Astrocyte (in vitro differentiated cells and primary cell): ENCODE measurements around the gene LYZL6. TPM values are rescaled to one million over a fixed set of nuclear protein-coding genes. Genes with fewer than 3 reads are reported as not detected.

Experiments used
- DNase-seq: peaks from one replicate; pipeline ENCODE4 v3.0.0-alpha.2; 2010; ENCODE audit warnings: low read depth
- FAIRE-seq: peaks from 2 replicates; lab custom pipeline; 2011; peaks lifted over from hg19 to GRCh38; lab: Jason Lieb, UNC
- H2AFZ ChIP-seq: 2 replicates; pipeline ENCODE4 v1.6.0; 2012; ENCODE audit warnings: low read depth, low read length, inconsistent platforms
- H3K27ac ChIP-seq: 2 replicates; pipeline ENCODE4 v1.5.1; 2011; ENCODE audit warnings: low read depth, low read length, inconsistent platforms
- H3K27me3 ChIP-seq: 2 replicates; pipeline ENCODE4 v1.6.0; 2011; ENCODE audit warnings: low read length, inconsistent platforms; ENCODE audit not compliant: insufficient read depth
- H3K36me3 ChIP-seq: 2 replicates; pipeline ENCODE4 v1.5.1; 2011; ENCODE audit warnings: low read length, inconsistent platforms; ENCODE audit not compliant: insufficient read depth
- H3K4me1 ChIP-seq: 2 replicates; pipeline ENCODE4 v1.5.1; 2011; ENCODE audit warnings: low read length, inconsistent platforms; ENCODE audit not compliant: insufficient read depth
- H3K4me2 ChIP-seq: 2 replicates; pipeline ENCODE4 v1.6.0; 2012; ENCODE audit warnings: low read length, inconsistent platforms
- H3K4me3 ChIP-seq: 2 replicates; pipeline ENCODE4 v1.5.1; 2011; ENCODE audit warnings: low read depth, mild to moderate bottlenecking, low read length, inconsistent platforms; ENCODE audit not compliant: insufficient read depth
- H3K79me2 ChIP-seq: 2 replicates; pipeline ENCODE4 v1.6.0; 2012; ENCODE audit warnings: mild to moderate bottlenecking, low read length, inconsistent platforms; ENCODE audit not compliant: insufficient read depth
- H3K9ac ChIP-seq: 2 replicates; pipeline ENCODE4 v1.6.0; 2012; ENCODE audit warnings: mild to moderate bottlenecking, low read length, inconsistent platforms
- H3K9me3 ChIP-seq: 2 replicates; pipeline ENCODE4 v1.5.1; 2012; ENCODE audit warnings: low read depth, mild to moderate bottlenecking, low read length, inconsistent platforms; ENCODE audit not compliant: insufficient read depth
- H4K20me1 ChIP-seq: 2 replicates; pipeline ENCODE4 v1.6.0; 2012; ENCODE audit warnings: low read length, inconsistent platforms; ENCODE audit not compliant: insufficient read depth
- H3K27ac Mint-ChIP-seq: one replicate; pipeline ENCODE4 v1.8.0; 2021; ENCODE audit warnings: mild to moderate bottlenecking, mixed read lengths; ENCODE audit not compliant: unreplicated experiment
- H3K27me3 Mint-ChIP-seq: one replicate; pipeline ENCODE4 v1.8.0; 2021; ENCODE audit warnings: low read depth, mixed read lengths; ENCODE audit not compliant: unreplicated experiment
- H3K36me3 Mint-ChIP-seq: one replicate; pipeline ENCODE4 v1.8.0; 2021; ENCODE audit warnings: low read depth, mixed read lengths; ENCODE audit not compliant: unreplicated experiment
- H3K4me1 Mint-ChIP-seq: one replicate; pipeline ENCODE4 v1.8.0; 2021; ENCODE audit warnings: low read depth, mixed read lengths; ENCODE audit not compliant: unreplicated experiment
- H3K4me3 Mint-ChIP-seq: one replicate; pipeline ENCODE4 v1.8.0; 2021; ENCODE audit warnings: mild to moderate bottlenecking, moderate library complexity, mixed read lengths; ENCODE audit not compliant: unreplicated experiment
- H3K9me3 Mint-ChIP-seq: one replicate; pipeline ENCODE4 v1.8.0; 2021; ENCODE audit warnings: mild to moderate bottlenecking, mixed read lengths; ENCODE audit not compliant: unreplicated experiment
- CTCF ChIP-seq: IDR thresholded peaks from 2 replicates; pipeline ENCODE4 v1.5.1; 2011; ENCODE audit warnings: low read depth, mild to moderate bottlenecking, inconsistent platforms, low read length, moderate library complexity; ENCODE audit not compliant: insufficient read depth
- EZH2 ChIP-seq: IDR thresholded peaks from 2 replicates; pipeline ENCODE4 v1.6.1; 2012; ENCODE audit warnings: mild to moderate bottlenecking, low read length, inconsistent platforms; ENCODE audit not compliant: insufficient read depth
- total RNA-seq: library from RNA; stranded (reverse); gene quantifications from 2 replicates; pipeline ENCODE4 v1.2.1, GENCODE V29; 2021

LYZL6 gene
- total RNA-seq, 1 donor from 2014 or later: not detected

GRCh38 chr17:35953720-35954119, 10.2 kb upstream of the LYZL6 start:
- Histone ChIP-seq H3K9ac (no peak overlapping the region), H3K79me2 (no peaks in the 10 kb centered on the region), H3K27me3 (no peaks in the 10 kb centered on the region), H4K20me1 (no peaks in the 10 kb centered on the region), H3K4me2 (no peak overlapping the region), H3K4me3 (no peak overlapping the region), H2AFZ (no peak overlapping the region), H3K36me3 (no peaks in the 10 kb centered on the region), H3K27ac (no peak overlapping the region), H3K9me3 (no peaks in the 10 kb centered on the region), H3K4me1 (no peaks in the 10 kb centered on the region)
- H3K9me3 Mint-ChIP-seq: no peaks in the 10 kb centered on the region
- H3K4me3 Mint-ChIP-seq: no peak overlapping the region
- no peak overlapping the region for H3K27ac Mint-ChIP-seq
- H3K36me3 Mint-ChIP-seq: no peaks in the 10 kb centered on the region
- peaks cover 14% of the 10 kb centered on the region for H3K27me3 Mint-ChIP-seq
- TF ChIP-seq CTCF: no peak
- TF ChIP-seq EZH2: no peak
- DNase-seq: no peak
- FAIRE-seq: no peak
- no peaks in the 10 kb centered on the region for H3K4me1 Mint-ChIP-seq

GRCh38 chr17:35949401-35949800, 5.9 kb upstream of the LYZL6 start:
- no peak overlapping the region for H3K9ac ChIP-seq
- Mint-ChIP-seq H3K36me3 (no peaks in the 10 kb centered on the region), H3K27me3 (peaks cover 11% of the 10 kb centered on the region), H3K4me3 (no peak overlapping the region), H3K27ac (no peak overlapping the region), H3K9me3 (no peaks in the 10 kb centered on the region), H3K4me1 (peaks cover 4% of the 10 kb centered on the region)
- no peaks in the 10 kb centered on the region for H3K4me1 ChIP-seq
- no peaks in the 10 kb centered on the region for H3K79me2 ChIP-seq
- no peak overlapping the region for H3K4me3 ChIP-seq
- H3K4me2 ChIP-seq: no peak overlapping the region
- H3K9me3 ChIP-seq: no peaks in the 10 kb centered on the region
- H3K36me3 ChIP-seq: no peaks in the 10 kb centered on the region
- FAIRE-seq (no peak), DNase-seq (no peak)
- H3K27me3 ChIP-seq: no peaks in the 10 kb centered on the region
- H4K20me1 ChIP-seq: no peaks in the 10 kb centered on the region
- H3K27ac ChIP-seq: no peak overlapping the region
- H2AFZ ChIP-seq: no peak overlapping the region
- TF ChIP-seq CTCF (no peak), EZH2 (no peak)

- Mint-ChIP-seq H3K27me3 (peaks cover 8% of the 10 kb centered on the region), H3K4me3 (no peak overlapping the region), H3K9me3 (no peaks in the 10 kb centered on the region), H3K36me3 (no peaks in the 10 kb centered on the region), H3K4me1 (peaks cover 8% of the 10 kb centered on the region), H3K27ac (no peak overlapping the region)
- Histone ChIP-seq H3K36me3 (no peaks in the 10 kb centered on the region), H3K9ac (no peak overlapping the region), H3K27ac (no peak overlapping the region), H2AFZ (no peak overlapping the region), H3K9me3 (no peaks in the 10 kb centered on the region), H3K27me3 (no peaks in the 10 kb centered on the region), H3K4me2 (no peak overlapping the region), H3K4me3 (no peak overlapping the region), H3K79me2 (no peaks in the 10 kb centered on the region), H3K4me1 (no peaks in the 10 kb centered on the region), H4K20me1 (no peaks in the 10 kb centered on the region)
- no peak for TF ChIP-seq CTCF
- TF ChIP-seq EZH2: no peak
- FAIRE-seq (no peak), DNase-seq (no peak)
Observed at GRCh38 chr17:35948092-35948491, 4.6 kb upstream of the LYZL6 start.
